HepG2 (cell line): Measurements from ENCODE around the gene PPP1R9B. TPM values are rescaled to one million over a fixed set of nuclear protein-coding genes. Genes with fewer than 3 reads are reported as not detected.

Source experiments
- BCL6 ChIP-seq: IDR thresholded peaks from 2 replicates; pipeline ENCODE4 v1.6.1; 2016; ENCODE audit warnings: missing genetic modification reagents, missing compliant biosample characterization
- FOXC1 ChIP-seq: sonication (generic); formaldehyde crosslinking; IDR thresholded peaks from 2 replicates; pipeline ENCODE4 v1.8.0; 2022; ENCODE audit warnings: mild to moderate bottlenecking, missing genetic modification reagents, borderline replicate concordance
- HMG20A ChIP-seq: IDR thresholded peaks from 2 replicates; pipeline ENCODE4 v1.6.1; 2016; ENCODE audit warnings: borderline replicate concordance
- HOXA3 ChIP-seq: sonication (generic); formaldehyde crosslinking; IDR thresholded peaks from 2 replicates; pipeline ENCODE4 v1.5.0; 2020; ENCODE audit warnings: missing genetic modification reagents
- HOXA5 ChIP-seq: sonication (generic); formaldehyde crosslinking; IDR thresholded peaks from 2 replicates; pipeline ENCODE4 v1.4.0; 2020; ENCODE audit warnings: missing genetic modification reagents
- HOXA9 ChIP-seq: sonication (generic); formaldehyde crosslinking; IDR thresholded peaks from 2 replicates; pipeline ENCODE4 v1.8.1; 2022; ENCODE audit warnings: missing genetic modification reagents, mild to moderate bottlenecking, moderate library complexity, borderline replicate concordance
- KAT2B ChIP-seq: fragments of 150-350 bp; IDR thresholded peaks from 2 replicates; pipeline ENCODE4 v1.6.1; 2014; ENCODE audit warnings: low read depth, low read length, borderline replicate concordance
- NRL ChIP-seq: sonication (generic); formaldehyde crosslinking; IDR thresholded peaks from 2 replicates; pipeline ENCODE4 v1.5.0; 2020; ENCODE audit warnings: missing genetic modification reagents, mild to moderate bottlenecking, moderate library complexity, borderline replicate concordance
- PAWR ChIP-seq: sonication (generic); formaldehyde crosslinking; IDR thresholded peaks from 2 replicates; pipeline ENCODE4 v1.4.0; 2020; ENCODE audit warnings: missing genetic modification reagents, mild to moderate bottlenecking, borderline replicate concordance
- RFX1 ChIP-seq: fragments of 450-650 bp; IDR thresholded peaks from 2 replicates; pipeline ENCODE4 v1.6.1; 2017
- RFX5 ChIP-seq: IDR thresholded peaks from 2 replicates; pipeline ENCODE4 v1.6.1; 2011; ENCODE audit warnings: low read depth, low read length, improper control_type of control experiment
- TFDP1 ChIP-seq: IDR thresholded peaks from 2 replicates; pipeline ENCODE4 v1.6.1; 2016; ENCODE audit warnings: missing compliant biosample characterization, missing genetic modification reagents, borderline replicate concordance
- ZBTB26 ChIP-seq: IDR thresholded peaks from 2 replicates; pipeline ENCODE4 v1.6.1; 2016; ENCODE audit warnings: missing compliant biosample characterization, missing genetic modification reagents, borderline replicate concordance
- ZC3H4 ChIP-seq: sonication (generic); formaldehyde crosslinking; IDR thresholded peaks from 2 replicates; pipeline ENCODE4 v1.4.0; 2020; ENCODE audit warnings: missing genetic modification reagents, borderline replicate concordance
- ZNF225 ChIP-seq: sonication (generic); formaldehyde crosslinking; IDR thresholded peaks from 2 replicates; pipeline ENCODE4 v1.4.0; 2020; ENCODE audit warnings: mild to moderate bottlenecking, missing genetic modification reagents
- ZNF256 ChIP-seq: sonication (generic); formaldehyde crosslinking; conservative IDR thresholded peaks from 2 replicates; pipeline ENCODE4 v1.4.0; 2020; ENCODE audit warnings: missing genetic modification reagents
- ZNF282 ChIP-seq: fragments of 450-650 bp; IDR thresholded peaks from 2 replicates; pipeline ENCODE4 v1.6.1; 2018; ENCODE audit not compliant: partially characterized antibody
- ZNF33A ChIP-seq: sonication (generic); formaldehyde crosslinking; IDR thresholded peaks from 2 replicates; pipeline ENCODE4 v1.5.1; 2020; ENCODE audit warnings: missing genetic modification reagents, mild to moderate bottlenecking, moderate library complexity, borderline replicate concordance
- ZNF562 ChIP-seq: sonication (generic); formaldehyde crosslinking; IDR thresholded peaks from 2 replicates; pipeline ENCODE4 v1.8.0; 2022; ENCODE audit warnings: missing genetic modification reagents, borderline replicate concordance
- ZNF574 ChIP-seq: sonication (generic); formaldehyde crosslinking; IDR thresholded peaks from 2 replicates; pipeline ENCODE4 v1.4.0; 2020; ENCODE audit warnings: missing genetic modification reagents
- ZNF629 ChIP-seq: sonication (generic); formaldehyde crosslinking; conservative IDR thresholded peaks from 2 replicates; pipeline ENCODE4 v1.5.0; 2020; ENCODE audit warnings: missing genetic modification reagents
- ZNF639 ChIP-seq: conservative IDR thresholded peaks from 2 replicates; pipeline ENCODE4 v1.6.1; 2018; ENCODE audit warnings: missing genetic modification reagents
- ZNF644 ChIP-seq: IDR thresholded peaks from 2 replicates; pipeline ENCODE4 v1.6.1; 2016; ENCODE audit warnings: low read depth
- ZNF652 ChIP-seq: IDR thresholded peaks from 2 replicates; pipeline ENCODE4 v1.6.1; 2016; ENCODE audit warnings: low read depth, borderline replicate concordance
- ZNF724P ChIP-seq: sonication (generic); formaldehyde crosslinking; IDR thresholded peaks from 2 replicates; pipeline ENCODE4 v1.8.0; 2022; ENCODE audit warnings: missing genetic modification reagents, borderline replicate concordance
- ZNF780A ChIP-seq: sonication (generic); formaldehyde crosslinking; IDR thresholded peaks from 2 replicates; pipeline ENCODE4 v1.8.0; 2022; ENCODE audit warnings: mild to moderate bottlenecking, missing genetic modification reagents, moderate library complexity
- ZNF891 ChIP-seq: sonication (generic); formaldehyde crosslinking; IDR thresholded peaks from 2 replicates; pipeline ENCODE4 v1.5.0; 2020; ENCODE audit warnings: mild to moderate bottlenecking, missing genetic modification reagents
- polyA plus RNA-seq, 8 experiments: library from polyadenylated mRNA; depleted of rRNA in 3 of 8; stranded (reverse) in 7 of 8; unstranded in 1 of 8; fragments of >200 nt; fragmentation: Illumina TruSeq in 4 of 8; extraction: Trizol in 4 of 8; gene quantifications; 2 replicates each; pipeline versions ENCODE4 v1.2.1 to v1.2.3, GENCODE V29; 2011 to 2016; ENCODE audit warnings: low read depth in 4 of 8, missing spikeins in 1 of 8, mixed read lengths in 1 of 8; ENCODE audit not compliant: insufficient read depth in 1 of 8
- total RNA-seq, 5 experiments: library from RNA; depleted of rRNA; stranded (reverse); fragments of >200 nt; fragmentation: Illumina TruSeq; extraction: Trizol; gene quantifications; 2 replicates each; pipeline ENCODE4 v1.2.3, GENCODE V29; 2016; ENCODE audit warnings: low read depth in 1 of 5

The PPP1R9B gene
- total and polyA plus RNA-seq, 2 of the 13 experiments (the other 11 are each of a cell fraction or from before 2014, with no cell fraction given): 9.4 to 15.8 TPM

- no peak for TF ChIP-seq ZNF891 (CRISPR knock-in tag)
- TF ChIP-seq TFDP1 (CRISPR knock-in tag): no peak
- TF ChIP-seq ZNF780A (CRISPR knock-in tag): no peak
- TF ChIP-seq HOXA3 (CRISPR knock-in tag): no peak
- 0 out of 2 replicates have a peak, but pooled peaks have one; percentile 4 for TF ChIP-seq FOXC1 (CRISPR knock-in tag)
- no peak for TF ChIP-seq ZNF629 (CRISPR knock-in tag)
- 0 out of 2 replicates have a peak, but pooled peaks have one; percentile 24 for TF ChIP-seq NRL (CRISPR knock-in tag)
- TF ChIP-seq PAWR: no peak
- no peak for TF ChIP-seq KAT2B
- no peak for TF ChIP-seq ZBTB26
- no peak for TF ChIP-seq RFX5
- no peak for TF ChIP-seq RFX1
- TF ChIP-seq BCL6 (CRISPR knock-in tag): no peak
- TF ChIP-seq ZNF282: no peak
- TF ChIP-seq ZNF652 (CRISPR knock-in tag): peak; percentile 76; the same call in 1 of the 2 replicates
- TF ChIP-seq ZNF724P (CRISPR knock-in tag): no peak
- TF ChIP-seq HOXA9 (CRISPR knock-in tag): no peak
- no peak for TF ChIP-seq ZNF574 (CRISPR knock-in tag)
- TF ChIP-seq ZNF644: no peak
- no peak for TF ChIP-seq ZC3H4 (CRISPR knock-in tag)
- TF ChIP-seq HMG20A (CRISPR knock-in tag): no peak
- 0 out of 2 replicates have a peak, but pooled peaks have one; percentile 47 for TF ChIP-seq ZNF225 (CRISPR knock-in tag)
- no peak for TF ChIP-seq ZNF33A (CRISPR knock-in tag)
- no peak for TF ChIP-seq HOXA5 (CRISPR knock-in tag)
- TF ChIP-seq ZNF639 (CRISPR knock-in tag): no peak
- no peak for TF ChIP-seq ZNF562 (CRISPR knock-in tag)
- TF ChIP-seq ZNF256 (CRISPR knock-in tag): no peak
Measured at GRCh38 chr17:50100921-50101345, 49.5 kb downstream of the PPP1R9B start (continued).
